IMR-90 (cell line): ENCODE data around the gene NHEJ1. TPM values are rescaled to one million over a fixed set of nuclear protein-coding genes. Genes with fewer than 3 reads are reported as not detected.

ENCODE experiments used
- ATAC-seq: fragments of 200-7000 bp; cut with Tn5 transposase; 2 replicates; pipeline ENCODE4 v1.9.1; 2020; ENCODE audit warnings: low read depth, mild to moderate bottlenecking, moderate library complexity
- BruUV-seq: library from RNA; stranded (reverse); fragments of 400-500 nt; replicated peaks from 2 replicates; lab custom pipeline; 2021; lab: Mats Ljungman, UMichigan
- CTCF ChIA-PET: fragments of 300-600 bp; formaldehyde crosslinking; extraction: SDS; loops from one replicate; lab custom pipeline; 2021; ENCODE audit warnings: antibody characterized with exemption; lab: Yijun Ruan, JAX
- POLR2A ChIA-PET: fragments of 300-600 bp; sonication (Branson Sonifier 250); formaldehyde crosslinking; loops from one replicate; lab custom pipeline; 2022; ENCODE audit warnings: antibody characterized with exemption; ENCODE audit not compliant: unreplicated experiment; lab: Charles Lee
- DNase-seq: peaks from one replicate; pipeline ENCODE4 v3.0.0; 2013
- H2AFZ ChIP-seq: replicated peaks from 2 replicates; pipeline ENCODE3; 2013; ENCODE audit warnings: low read length, mild to moderate bottlenecking; ENCODE audit not compliant: poor library complexity
- H2AK5ac ChIP-seq: 2 replicates; pipeline ENCODE4 v1.6.1; 2013; ENCODE audit warnings: low read depth, low read length, inconsistent platforms
- H2AK9ac ChIP-seq: replicated peaks from 2 replicates; pipeline ENCODE3; 2013; ENCODE audit warnings: mild to moderate bottlenecking, low read depth, low read length, moderate library complexity; ENCODE audit not compliant: poor library complexity
- H2BK120ac ChIP-seq: 2 replicates; pipeline ENCODE4 v1.6.1; 2013; ENCODE audit warnings: low read depth, low read length, inconsistent platforms
- H2BK15ac ChIP-seq: 3 replicates; pipeline ENCODE4 v1.6.1; 2013; ENCODE audit warnings: low read depth, low read length, inconsistent platforms
- H2BK20ac ChIP-seq: 2 replicates; pipeline ENCODE4 v1.6.1; 2013; ENCODE audit warnings: low read depth, mild to moderate bottlenecking, inconsistent platforms, low read length, moderate library complexity
- H2BK5ac ChIP-seq: 2 replicates; pipeline ENCODE4 v1.6.1; 2013; ENCODE audit warnings: mild to moderate bottlenecking, low read depth, low read length, inconsistent platforms; ENCODE audit not compliant: poor library complexity, severe bottlenecking
- H3K14ac ChIP-seq: replicated peaks from 2 replicates; pipeline ENCODE4 v1.6.1; 2013; ENCODE audit warnings: low read depth, low read length, inconsistent platforms
- H3K18ac ChIP-seq: 2 replicates; pipeline ENCODE4 v1.6.1; 2013; ENCODE audit warnings: low read depth, low read length, control low read depth
- H3K23ac ChIP-seq: 2 replicates; pipeline ENCODE4 v1.6.1; 2013; ENCODE audit warnings: low read depth, low read length, inconsistent platforms
- H3K27ac ChIP-seq: 2 replicates; pipeline ENCODE4 v1.5.1; 2013; ENCODE audit warnings: mild to moderate bottlenecking, control low read depth, low read length; ENCODE audit not compliant: insufficient read depth
- H3K27me3 ChIP-seq: 2 replicates; pipeline ENCODE4 v1.6.1; 2013; ENCODE audit warnings: low read length; ENCODE audit not compliant: control insufficient read depth, insufficient read depth
- H3K36me3 ChIP-seq: 2 replicates; pipeline ENCODE4 v1.6.1; 2013; ENCODE audit warnings: low read length, mixed read lengths; ENCODE audit not compliant: control insufficient read depth, insufficient read depth
- H3K4ac ChIP-seq: 2 replicates; pipeline ENCODE4 v1.6.1; 2013; ENCODE audit warnings: low read depth, low read length, inconsistent platforms
- H3K4me1 ChIP-seq: 2 replicates; pipeline ENCODE4 v1.6.1; 2013; ENCODE audit warnings: low read length, mixed read lengths; ENCODE audit not compliant: control insufficient read depth, insufficient read depth
- H3K4me2 ChIP-seq: 2 replicates; pipeline ENCODE4 v1.6.1; 2013; ENCODE audit warnings: low read depth, mild to moderate bottlenecking, control low read depth, low read length, moderate library complexity
- H3K4me3 ChIP-seq: 2 replicates; pipeline ENCODE4 v1.5.1; 2013; ENCODE audit warnings: low read depth, mild to moderate bottlenecking, control low read depth, low read length, moderate library complexity; ENCODE audit not compliant: insufficient read depth
- H3K56ac ChIP-seq: 2 replicates; pipeline ENCODE4 v1.6.1; 2013; ENCODE audit warnings: low read length, inconsistent platforms; ENCODE audit not compliant: insufficient read depth; ENCODE audit errors: extremely low read depth
- H3K79me1 ChIP-seq, 2 experiments: 2 replicates each; pipeline ENCODE4 v1.6.1; 2013; ENCODE audit warnings: low read length in 2 of 2, inconsistent platforms in 1 of 2, low read depth in 1 of 2
- H3K9ac ChIP-seq: 2 replicates; pipeline ENCODE4 v1.6.1; 2013; ENCODE audit warnings: low read depth, low read length, control low read depth
- H3K9me1 ChIP-seq: 2 replicates; pipeline ENCODE4 v1.6.1; 2013; ENCODE audit warnings: low read length, inconsistent platforms; ENCODE audit not compliant: insufficient read depth
- H3K9me3 ChIP-seq: 2 replicates; pipeline ENCODE4 v1.6.1; 2013; ENCODE audit warnings: low read length; ENCODE audit not compliant: control insufficient read depth, insufficient read depth
- H4K20me1 ChIP-seq: 2 replicates; pipeline ENCODE4 v1.6.1; 2013; ENCODE audit warnings: low read length, inconsistent platforms; ENCODE audit not compliant: insufficient read depth
- H4K5ac ChIP-seq: 2 replicates; pipeline ENCODE4 v1.6.1; 2013; ENCODE audit warnings: mild to moderate bottlenecking, low read depth, low read length, control low read depth
- H4K8ac ChIP-seq, 2 experiments: 2 replicates each; pipeline ENCODE4 v1.6.1; 2013; ENCODE audit warnings: low read depth in 2 of 2, low read length in 2 of 2, control low read depth in 1 of 2, inconsistent platforms in 1 of 2
- H4K91ac ChIP-seq: 2 replicates; pipeline ENCODE4 v1.6.1; 2013; ENCODE audit warnings: low read depth, low read length, inconsistent platforms; ENCODE audit not compliant: insufficient read depth
- BHLHE40 ChIP-seq: fragments of 150-350 bp; IDR thresholded peaks from 2 replicates; pipeline ENCODE4 v1.6.1; 2016; ENCODE audit warnings: mild to moderate bottlenecking, low read depth, low read length
- CEBPB ChIP-seq: IDR thresholded peaks from 2 replicates; pipeline ENCODE4 v1.6.1; 2012; ENCODE audit warnings: low read depth, low read length, improper control_type of control experiment
- CHD1 ChIP-seq: IDR thresholded peaks from 2 replicates; pipeline ENCODE4 v1.6.1; 2012; ENCODE audit warnings: low read depth, low read length, improper control_type of control experiment
- FOS ChIP-seq: fragments of 150-350 bp; IDR thresholded peaks from 2 replicates; pipeline ENCODE4 v1.6.1; 2016; ENCODE audit warnings: low read depth, low read length
- MAFK ChIP-seq: IDR thresholded peaks from 2 replicates; pipeline ENCODE4 v1.6.1; 2012; ENCODE audit warnings: low read depth, low read length, improper control_type of control experiment
- MAZ ChIP-seq: IDR thresholded peaks from 2 replicates; pipeline ENCODE4 v1.6.1; 2012; ENCODE audit warnings: low read depth, mild to moderate bottlenecking, low read length, improper control_type of control experiment, moderate library complexity, borderline replicate concordance
- MXI1 ChIP-seq: IDR thresholded peaks from 2 replicates; pipeline ENCODE4 v1.6.1; 2012; ENCODE audit warnings: low read depth, mild to moderate bottlenecking, low read length, moderate library complexity, borderline replicate concordance
- NFE2L2 ChIP-seq: fragments of 150-350 bp; IDR thresholded peaks from 2 replicates; pipeline ENCODE4 v1.6.1; 2016; ENCODE audit warnings: low read depth, mild to moderate bottlenecking, low read length
- RCOR1 ChIP-seq: IDR thresholded peaks from 2 replicates; pipeline ENCODE4 v1.6.1; 2012; ENCODE audit warnings: mild to moderate bottlenecking, low read length, improper control_type of control experiment; ENCODE audit not compliant: insufficient replicate concordance
- WGBS, 2 experiments: methylation state at CpG; one replicate each; pipeline versions ENCODE4 v1.1.5 to v1.1.7; 2013; ENCODE audit warnings: missing lambda C conversion rate in 2 of 2; ENCODE audit not compliant: insufficient read length in 1 of 2; ENCODE audit errors: extremely low coverage in 2 of 2; 5-methylcytosine and 5-hydroxymethylcytosine counted together
- dilution Hi-C: fragments of 300-500 bp; cut with HindIII; formaldehyde crosslinking; loops from one replicate; pipeline ENCODE4 v1.14.3; 2018; ENCODE audit warnings: low sequenced_read_pairs; ENCODE audit not compliant: unreplicated experiment
- in situ Hi-C: fragments of 300-500 bp; cut with MboI; formaldehyde crosslinking; loops from 3 replicates; pipeline ENCODE4 v1.14.3; 2019; ENCODE audit warnings: low sequenced_read_pairs, inconsistent platforms, mixed read lengths
- intact Hi-C: fragments of 100-400 bp; cut with micrococcal nuclease; formaldehyde crosslinking; loops from 2 replicates; pipeline ENCODE4 v1.10.0; 2022
- polyA plus RNA-seq, 3 experiments: library from polyadenylated mRNA; depleted of rRNA; stranded (reverse); fragments of >200 nt; gene quantifications; 2 replicates each; pipeline ENCODE4 v1.2.3, GENCODE V29; 2012; ENCODE audit warnings: low replicate concordance in 1 of 3
- total RNA-seq: library from RNA; depleted of rRNA; stranded (reverse); fragments of >200 nt; gene quantifications from 2 replicates; pipeline ENCODE4 v1.2.3, GENCODE V29; 2012
- TF ChIP-seq, protein P1 (sequence below): fragments of 150-350 bp; IDR thresholded peaks from 2 replicates; pipeline ENCODE4 v1.6.1; 2017; ENCODE audit warnings: mild to moderate bottlenecking, antibody characterized with exemption, low read length, low read depth

Gene NHEJ1
- total and polyA plus RNA-seq, 2 of the 4 experiments (the other 2 are of a cell fraction), result 12.5 to 23.1 TPM

DNA sequence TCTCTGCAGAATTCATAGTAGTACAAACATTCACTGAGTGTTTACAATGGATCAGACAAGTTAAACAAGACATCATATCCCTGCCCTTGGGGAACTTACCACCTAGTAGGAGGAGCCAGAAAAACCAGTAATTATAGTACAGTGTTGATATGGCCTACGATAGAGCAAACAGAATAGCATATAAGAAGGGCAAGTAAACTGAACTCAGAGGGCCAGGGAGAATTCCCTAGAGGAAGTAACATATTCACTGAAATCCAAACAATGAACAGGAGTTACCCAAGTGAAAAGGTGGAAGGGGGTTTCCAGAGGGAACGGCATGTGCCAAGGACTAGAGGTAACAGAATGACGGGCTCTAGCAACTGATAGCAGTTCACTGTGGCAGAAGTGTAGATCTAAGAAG, 34.1 kb downstream of the NHEJ1 start:
- Histone ChIP-seq H3K36me3 (no peaks in the 10 kb centered on the region), H2AK5ac (no peak overlapping the region), H4K5ac (no peak overlapping the region), H2BK15ac (no peak overlapping the region), H3K79me1 (no peaks in the 10 kb centered on the region; a peak in 1 of 4 replicates), H3K4me3 (no peak overlapping the region), H3K14ac (no peak overlapping the region), H3K9me3 (no peaks in the 10 kb centered on the region), H2AFZ (no peak overlapping the region), H4K91ac (no peak overlapping the region), H2BK5ac (no peak overlapping the region), H2BK120ac (no peak overlapping the region), H2AK9ac (no peak overlapping the region), H3K9ac (no peak overlapping the region), H3K4me1 (peaks cover 12% of the 10 kb centered on the region), H4K8ac (no peak overlapping the region), H3K27ac (no peak overlapping the region), H3K9me1 (peaks cover 9% of the 10 kb centered on the region), H3K56ac (no peak overlapping the region), H3K18ac (no peak overlapping the region), H4K20me1 (no peaks in the 10 kb centered on the region), H2BK20ac (no peak overlapping the region), H3K4me2 (no peak overlapping the region), H3K23ac (no peak overlapping the region), H3K27me3 (no peaks in the 10 kb centered on the region), H3K4ac (no peak overlapping the region)
- BruUV-seq, result no TSS peak
- POLR2A ChIA-PET, result no interaction called here
- intact Hi-C loops, result no loop called here
- no peak for ATAC-seq
- WGBS, 2 experiments, result 100% methylated on average over 1 of the region's 3 CpGs; no CpG with 5 or more reads in 1 of the 2 experiments
- in situ Hi-C loops, result no loop called here
- dilution Hi-C loops, result no loop called here
- TF ChIP-seq RCOR1, result no peak
- no peak for TF ChIP-seq MAFK
- TF ChIP-seq MAZ, result no peak
- TF ChIP-seq, protein P1, sequence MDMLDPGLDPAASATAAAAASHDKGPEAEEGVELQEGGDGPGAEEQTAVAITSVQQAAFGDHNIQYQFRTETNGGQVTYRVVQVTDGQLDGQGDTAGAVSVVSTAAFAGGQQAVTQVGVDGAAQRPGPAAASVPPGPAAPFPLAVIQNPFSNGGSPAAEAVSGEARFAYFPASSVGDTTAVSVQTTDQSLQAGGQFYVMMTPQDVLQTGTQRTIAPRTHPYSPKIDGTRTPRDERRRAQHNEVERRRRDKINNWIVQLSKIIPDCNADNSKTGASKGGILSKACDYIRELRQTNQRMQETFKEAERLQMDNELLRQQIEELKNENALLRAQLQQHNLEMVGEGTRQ, result no peak
- no peak for TF ChIP-seq MXI1
- no peak for TF ChIP-seq BHLHE40
- no peak for TF ChIP-seq CEBPB
- no peak for TF ChIP-seq NFE2L2
- no peak for TF ChIP-seq CHD1
- TF ChIP-seq FOS, result no peak
- no peak for DNase-seq
- CTCF ChIA-PET, result no interaction called here
